ENCODE results near the gene DBT.

DNA sequence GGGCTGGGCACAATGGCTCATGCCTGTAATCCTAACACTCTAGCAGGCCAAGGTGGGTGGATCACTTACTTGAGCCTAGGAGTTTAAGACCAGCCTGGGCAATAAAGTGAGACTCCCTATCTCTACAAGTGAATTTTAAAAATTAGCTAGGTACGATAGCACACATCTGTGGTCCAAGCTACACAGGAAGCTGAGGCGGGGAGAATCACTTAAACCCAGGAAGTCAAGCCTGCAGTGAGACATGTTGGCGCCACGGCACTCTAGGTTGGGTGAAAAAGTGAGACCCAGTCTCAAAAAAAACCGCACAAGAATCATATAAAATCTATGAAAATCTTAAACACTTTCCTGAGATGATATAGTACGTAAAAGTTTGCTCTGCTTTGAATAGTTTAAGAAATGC, 30.2 kb downstream of the DBT start:
- TF ChIP-seq, protein P1, sequence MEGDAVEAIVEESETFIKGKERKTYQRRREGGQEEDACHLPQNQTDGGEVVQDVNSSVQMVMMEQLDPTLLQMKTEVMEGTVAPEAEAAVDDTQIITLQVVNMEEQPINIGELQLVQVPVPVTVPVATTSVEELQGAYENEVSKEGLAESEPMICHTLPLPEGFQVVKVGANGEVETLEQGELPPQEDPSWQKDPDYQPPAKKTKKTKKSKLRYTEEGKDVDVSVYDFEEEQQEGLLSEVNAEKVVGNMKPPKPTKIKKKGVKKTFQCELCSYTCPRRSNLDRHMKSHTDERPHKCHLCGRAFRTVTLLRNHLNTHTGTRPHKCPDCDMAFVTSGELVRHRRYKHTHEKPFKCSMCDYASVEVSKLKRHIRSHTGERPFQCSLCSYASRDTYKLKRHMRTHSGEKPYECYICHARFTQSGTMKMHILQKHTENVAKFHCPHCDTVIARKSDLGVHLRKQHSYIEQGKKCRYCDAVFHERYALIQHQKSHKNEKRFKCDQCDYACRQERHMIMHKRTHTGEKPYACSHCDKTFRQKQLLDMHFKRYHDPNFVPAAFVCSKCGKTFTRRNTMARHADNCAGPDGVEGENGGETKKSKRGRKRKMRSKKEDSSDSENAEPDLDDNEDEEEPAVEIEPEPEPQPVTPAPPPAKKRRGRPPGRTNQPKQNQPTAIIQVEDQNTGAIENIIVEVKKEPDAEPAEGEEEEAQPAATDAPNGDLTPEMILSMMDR (IDR thresholded peaks at IDR 0.05; ENCODE audit: borderline replicate concordance, extremely low read depth, low read length, poor library complexity, severe bottlenecking), result no peak
- TF ChIP-seq EZH2 (IDR thresholded peaks at IDR 0.05; ENCODE audit: borderline replicate concordance, low read depth, low read length, severe bottlenecking), result no peak
